ACHN (cell line): ENCODE results near the gene MEX3D.

Source experiments
- DNase-seq: peaks from one replicate; pipeline ENCODE4 v3.0.0-alpha.2; 2015
- in situ Hi-C: cut with HindIII; loops from 2 replicates; pipeline ENCODE4 v1.10.0; 2017; ENCODE audit warnings: low sequenced_read_pairs, low pct_ligation_motif_present, low pct_unique_long_range_greater_than_20kb

MEX3D gene

GRCh38 chr19:1568320-1569019, at the start of gene MEX3D:
TSS of gene MEX3D (minus strand) at chr19:1568325. CDS start at chr19:1568058, 267 bp downstream.
- in situ Hi-C loops: no loop called here

GRCh38 chr19:1616875-1617274, 48.8 kb upstream of the MEX3D start:
- no peak for DNase-seq
- in situ Hi-C loops: no loop called here

More at GRCh38 chr19:1568320-1569019, at the start of gene MEX3D:
- peak; percentile 74 for DNase-seq

- no peak for DNase-seq
- in situ Hi-C loops: no loop called here
These were observed 48.3 kb upstream of the MEX3D start for GRCh38 chr19:1616396-1616795.

- DNase-seq: no peak
- in situ Hi-C loops: no loop called here
These were observed 47.1 kb upstream of the MEX3D start for GRCh38 chr19:1615156-1615765.

GRCh38 chr19:1613808-1614570, 45.9 kb upstream of the MEX3D start:
- no peak for DNase-seq
- in situ Hi-C loops: no loop called here

GRCh38 chr19:1613146-1613545, 45.0 kb upstream of the MEX3D start:
- no peak for DNase-seq
- in situ Hi-C loops: no loop called here

- in situ Hi-C loops: no loop called here
- no peak for DNase-seq
These were observed 44.3 kb upstream of the MEX3D start for GRCh38 chr19:1612114-1613086.

GRCh38 chr19:1611353-1611752, 43.2 kb upstream of the MEX3D start:
- DNase-seq: no peak
- in situ Hi-C loops: no loop called here

- DNase-seq: no peak
- in situ Hi-C loops: no loop called here
These were observed 42.5 kb upstream of the MEX3D start for GRCh38 chr19:1610579-1610978.

- in situ Hi-C loops: no loop called here
- DNase-seq: no peak
These were observed 41.8 kb upstream of the MEX3D start for GRCh38 chr19:1609680-1610474.

- DNase-seq: no peak
- in situ Hi-C loops: no loop called here
These were observed 40.9 kb upstream of the MEX3D start for GRCh38 chr19:1609103-1609396.

- peak; percentile 31 for DNase-seq
- in situ Hi-C loops: no loop called here
These were observed 40.4 kb upstream of the MEX3D start for GRCh38 chr19:1608359-1609102.

GRCh38 chr19:1606138-1606651, 38.1 kb upstream of the MEX3D start:
- no peak for DNase-seq
- in situ Hi-C loops: no loop called here

GRCh38 chr19:1605236-1606137, 37.4 kb upstream of the MEX3D start, which contains the start of gene UQCR11:
TSS of gene UQCR11 (minus strand) at chr19:1605462. CDS start at chr19:1605409, 53 bp downstream.
- DNase-seq: peak; percentile 89
- in situ Hi-C loops: no loop called here

- no peak for DNase-seq
- in situ Hi-C loops: no loop called here
These were observed 34.1 kb upstream of the MEX3D start for GRCh38 chr19:1602091-1602707.

GRCh38 chr19:1601613-1602064, 33.5 kb upstream of the MEX3D start:
- in situ Hi-C loops: no loop called here
- no peak for DNase-seq
